HepG2 (cell line): Measurements from ENCODE around the gene COL2A1. TPM values are rescaled to one million over a fixed set of nuclear protein-coding genes. Genes with fewer than 3 reads are reported as not detected.
A peak's percentile ranks its signal among the peaks of the same experiment; 100 is the strongest.

ENCODE experiments used
- ATAC-seq: fragments of 200-7000 bp; cut with Tn5 transposase; 3 replicates; pipeline ENCODE4 v1.9.1; 2020; ENCODE audit warnings: mild to moderate bottlenecking, moderate library complexity
- BruUV-seq: library from RNA; stranded (reverse); fragments of 400-500 nt; replicated peaks from 2 replicates; lab custom pipeline; 2021; lab: Mats Ljungman, UMichigan
- CTCF ChIA-PET: fragments of 300-600 bp; formaldehyde crosslinking; extraction: SDS; loops from one replicate; lab custom pipeline; 2021; ENCODE audit warnings: low total read pairs, inconsistent platforms, low intra/inter-chr PET ratio; lab: Yijun Ruan, JAX
- POLR2A ChIA-PET: fragments of 350-600 bp; sonication (Branson Sonifier 250); formaldehyde crosslinking; loops from one replicate; lab custom pipeline; 2020; ENCODE audit warnings: antibody characterized with exemption, inconsistent platforms; lab: Yijun Ruan, JAX
- DNase-seq: peaks from one replicate; pipeline ENCODE4 v3.0.0-alpha.2; 2015; ENCODE audit warnings: low spot score
- FAIRE-seq: peaks from 3 replicates; lab custom pipeline; 2011; peaks lifted over from hg19 to GRCh38; lab: Jason Lieb, UNC
- H2AFZ ChIP-seq: one replicate; pipeline ENCODE4 v1.6.1; 2011; ENCODE audit warnings: low read length, inconsistent platforms
- H3K27ac ChIP-seq: fragments of 300-600 bp; 3 replicates; pipeline ENCODE4 v1.8.0; 2011; ENCODE audit warnings: mixed run types, mild to moderate bottlenecking, mixed read lengths, low read length, inconsistent platforms; ENCODE audit not compliant: insufficient read depth; ENCODE audit errors: extremely low read length
- H3K27me3 ChIP-seq, 2 experiments: fragments of 200-600 bp in 1 of 2; 2 replicates in 1 of 2; 3 replicates in 1 of 2; pipeline versions ENCODE4 v1.6.0 to v1.8.0; 2011; ENCODE audit warnings: low read length in 2 of 2, mild to moderate bottlenecking in 2 of 2, moderate library complexity in 2 of 2, inconsistent platforms in 1 of 2; ENCODE audit not compliant: insufficient read depth in 2 of 2, control insufficient read depth in 1 of 2
- H3K36me3 ChIP-seq, 2 experiments: fragments of 200-600 bp in 1 of 2; replicated peaks in 1 of 2; 2 replicates in 1 of 2; 3 replicates in 1 of 2; pipeline versions ENCODE4 v1.5.1 to v1.8.0; 2011; ENCODE audit warnings: low read length in 2 of 2, inconsistent platforms in 1 of 2; ENCODE audit not compliant: insufficient read depth in 2 of 2, control insufficient read depth in 1 of 2
- H3K4me1 ChIP-seq: 2 replicates; pipeline ENCODE4 v1.5.1; 2012; ENCODE audit warnings: low read length, inconsistent platforms; ENCODE audit not compliant: insufficient read depth
- H3K4me2 ChIP-seq: 2 replicates; pipeline ENCODE4 v1.6.0; 2011; ENCODE audit warnings: low read depth, low read length, inconsistent platforms
- H3K4me3 ChIP-seq, 3 experiments: fragments of 200-600 bp in 1 of 3; sonication (generic), shearing (Covaris generic) in 1 of 3; replicated peaks in 1 of 3; 2 replicates each; pipeline ENCODE4 v1.5.1; 2011 to 2016; ENCODE audit warnings: low read length in 3 of 3, inconsistent platforms in 2 of 3, low read depth in 2 of 3, mild to moderate bottlenecking in 2 of 3, control low read depth in 1 of 3, mixed read lengths in 1 of 3; ENCODE audit not compliant: insufficient read depth in 1 of 3
- H3K79me2 ChIP-seq: one replicate; pipeline ENCODE4 v1.6.1; 2011; ENCODE audit warnings: low read length, inconsistent platforms; ENCODE audit not compliant: insufficient read depth
- H3K9ac ChIP-seq: 2 replicates; pipeline ENCODE4 v1.6.0; 2011; ENCODE audit warnings: mild to moderate bottlenecking, low read depth, low read length, inconsistent platforms; ENCODE audit not compliant: insufficient read depth
- H3K9me3 ChIP-seq: 2 replicates; pipeline ENCODE4 v1.5.1; 2012; ENCODE audit warnings: mild to moderate bottlenecking, low read length
- H4K20me1 ChIP-seq: 2 replicates; pipeline ENCODE4 v1.6.0; 2011; ENCODE audit warnings: inconsistent platforms, mild to moderate bottlenecking, low read length, moderate library complexity; ENCODE audit not compliant: insufficient read depth
- BRCA1 ChIP-seq: sonication (generic); formaldehyde crosslinking; IDR thresholded peaks from 2 replicates; pipeline ENCODE4 v1.4.0; 2020; ENCODE audit warnings: missing genetic modification reagents
- DDIT3 ChIP-seq: sonication (generic); formaldehyde crosslinking; IDR thresholded peaks from 2 replicates; pipeline ENCODE4 v1.4.0; 2020; ENCODE audit warnings: mild to moderate bottlenecking, missing genetic modification reagents
- ESRRA ChIP-seq: sonication (generic); formaldehyde crosslinking; IDR thresholded peaks from 2 replicates; pipeline ENCODE4 v1.5.1; 2020; ENCODE audit warnings: mild to moderate bottlenecking, low read depth, missing genetic modification reagents
- FUBP1 ChIP-seq: sonication (generic); formaldehyde crosslinking; IDR thresholded peaks from 2 replicates; pipeline ENCODE4 v1.5.1; 2020; ENCODE audit warnings: missing genetic modification reagents, mild to moderate bottlenecking, borderline replicate concordance
- HMGXB3 ChIP-seq: sonication (generic); formaldehyde crosslinking; IDR thresholded peaks from 2 replicates; pipeline ENCODE4 v1.4.0; 2020; ENCODE audit warnings: missing genetic modification reagents, borderline replicate concordance
- KDM1A ChIP-seq: IDR thresholded peaks from 2 replicates; pipeline ENCODE4 v1.6.1; 2016; ENCODE audit warnings: missing compliant biosample characterization
- NR2C2 ChIP-seq: sonication (generic); formaldehyde crosslinking; IDR thresholded peaks from 2 replicates; pipeline ENCODE4 v1.4.0; 2020; ENCODE audit warnings: missing genetic modification reagents, mild to moderate bottlenecking, moderate library complexity, borderline replicate concordance
- NR3C1 ChIP-seq: sonication (generic); formaldehyde crosslinking; IDR thresholded peaks from 2 replicates; pipeline ENCODE4 v1.4.0; 2020; ENCODE audit warnings: missing genetic modification reagents
- POGZ ChIP-seq: sonication (generic); formaldehyde crosslinking; IDR thresholded peaks from 2 replicates; pipeline ENCODE4 v1.4.0; 2020; ENCODE audit warnings: mild to moderate bottlenecking, missing genetic modification reagents
- RBFOX2 ChIP-seq: fragments of 200-400 bp; formaldehyde crosslinking; IDR thresholded peaks from 2 replicates; pipeline ENCODE4 v1.6.1; 2017; ENCODE audit warnings: low read depth, mild to moderate bottlenecking, low read length
- RXRB ChIP-seq: IDR thresholded peaks from 2 replicates; pipeline ENCODE4 v1.6.1; 2016; ENCODE audit warnings: borderline replicate concordance, missing genetic modification reagents, missing compliant biosample characterization
- SP140L ChIP-seq: sonication (generic); formaldehyde crosslinking; IDR thresholded peaks from 2 replicates; pipeline ENCODE4 v1.4.0; 2020; ENCODE audit warnings: missing genetic modification reagents, borderline replicate concordance
- XBP1 ChIP-seq: sonication (generic); formaldehyde crosslinking; IDR thresholded peaks from 2 replicates; pipeline ENCODE4 v1.5.0; 2020; ENCODE audit warnings: missing genetic modification reagents
- ZNF296 ChIP-seq: sonication (generic); formaldehyde crosslinking; conservative IDR thresholded peaks from 2 replicates; pipeline ENCODE4 v1.5.0; 2020; ENCODE audit warnings: mild to moderate bottlenecking, missing genetic modification reagents
- ZNF30 ChIP-seq: sonication (generic); formaldehyde crosslinking; IDR thresholded peaks from 2 replicates; pipeline ENCODE4 v1.5.0; 2020; ENCODE audit warnings: mild to moderate bottlenecking, missing genetic modification reagents
- ZNF432 ChIP-seq: sonication (generic); formaldehyde crosslinking; IDR thresholded peaks from 2 replicates; pipeline ENCODE4 v1.5.0; 2020; ENCODE audit warnings: missing genetic modification reagents, mild to moderate bottlenecking, borderline replicate concordance
- ZNF546 ChIP-seq: sonication (generic); formaldehyde crosslinking; conservative IDR thresholded peaks from 2 replicates; pipeline ENCODE4 v1.8.1; 2023; ENCODE audit warnings: mild to moderate bottlenecking, missing genetic modification reagents
- ZNF569 ChIP-seq: sonication (generic); formaldehyde crosslinking; IDR thresholded peaks from 2 replicates; pipeline ENCODE4 v1.5.0; 2020; ENCODE audit warnings: mild to moderate bottlenecking, missing genetic modification reagents, moderate library complexity, borderline replicate concordance
- WGBS: methylation state at CpG from one replicate; pipeline ENCODE4 v1.1.6; 2017; ENCODE audit warnings: low lambda C conversion rate; 5-methylcytosine and 5-hydroxymethylcytosine counted together
- in situ Hi-C: cut with HindIII; loops from 2 replicates; pipeline ENCODE4 v1.10.0; 2017; ENCODE audit warnings: low pct_unique_long_range_greater_than_20kb; ENCODE audit not compliant: extremely low pct_ligation_motif_present
- intact Hi-C: fragments of 100-400 bp; cut with micrococcal nuclease; formaldehyde crosslinking; loops from one replicate; pipeline ENCODE4 v1.10.0; 2022; ENCODE audit not compliant: unreplicated experiment
- polyA plus RNA-seq, 8 experiments: library from polyadenylated mRNA; depleted of rRNA in 3 of 8; stranded (reverse) in 7 of 8; unstranded in 1 of 8; fragments of >200 nt; fragmentation: Illumina TruSeq in 4 of 8; extraction: Trizol in 4 of 8; gene quantifications; 2 replicates each; pipeline versions ENCODE4 v1.2.1 to v1.2.3, GENCODE V29; 2011 to 2016; ENCODE audit warnings: low read depth in 4 of 8, missing spikeins in 1 of 8, mixed read lengths in 1 of 8; ENCODE audit not compliant: insufficient read depth in 1 of 8
- total RNA-seq, 5 experiments: library from RNA; depleted of rRNA; stranded (reverse); fragments of >200 nt; fragmentation: Illumina TruSeq; extraction: Trizol; gene quantifications; 2 replicates each; pipeline ENCODE4 v1.2.3, GENCODE V29; 2016; ENCODE audit warnings: low read depth in 1 of 5

Gene COL2A1
- total and polyA plus RNA-seq, 2 of the 13 experiments (the other 11 are each of a cell fraction or from before 2014, with no cell fraction given), result 7.4 to 38.3 TPM

GRCh38 chr12:47947341-47947740, 56.9 kb downstream of the COL2A1 start:
- Histone ChIP-seq H3K9ac (no peak overlapping the region), H3K4me1 (peaks cover 65% of the 10 kb centered on the region), H3K36me3 (no peaks in the 10 kb centered on the region), H3K27me3 (peaks cover 1 to 13% of the 10 kb centered on the region in 2 experiments; a peak in 4 of 5 replicates), H3K27ac (no peak overlapping the region), H2AFZ (no peak overlapping the region), H3K4me2 (peak overlapping the region; percentile 78; the same call in 1 of the 2 replicates), H3K9me3 (no peaks in the 10 kb centered on the region), H3K4me3 (no peak overlapping the region), H3K79me2 (no peaks in the 10 kb centered on the region), H4K20me1 (no peaks in the 10 kb centered on the region)
- FAIRE-seq (no peak), ATAC-seq (no peak), DNase-seq (no peak)
- ChIA-PET CTCF (interaction anchor here (0.8 to 3.8 kb wide), 2 partner anchors 47 kb away, joined by 3 to 30 read pairs; no protein-coding TSS in a partner anchor), POLR2A (interaction anchor here (0.9 kb wide), 1 partner anchor 210 kb away, joined by 3 read pairs; the partner anchor contains the start of gene ASB8)
- BruUV-seq, result no TSS peak
- TF ChIP-seq POGZ (CRISPR knock-in tag) (no peak), NR2C2 (no peak), DDIT3 (no peak), FUBP1 (no peak), ESRRA (CRISPR knock-in tag) (no peak), RBFOX2 (no peak), XBP1 (CRISPR knock-in tag) (no peak), NR3C1 (no peak), ZNF30 (no peak), SP140L (CRISPR knock-in tag) (no peak), ZNF432 (CRISPR knock-in tag) (no peak), HMGXB3 (CRISPR knock-in tag) (no peak), KDM1A (no peak), ZNF296 (no peak), ZNF569 (CRISPR knock-in tag) (no peak), BRCA1 (CRISPR knock-in tag) (no peak), ZNF546 (CRISPR knock-in tag) (no peak), RXRB (CRISPR knock-in tag) (no peak)
- intact Hi-C loops, result loop anchor here (10.0 kb wide), 1 partner anchor 217 kb away; no protein-coding TSS in a partner anchor
- 59% methylated on average over 12 of the region's 12 CpGs for WGBS
- in situ Hi-C loops, result loop anchor here (10.0 kb wide), 1 partner anchor 217 kb away; no protein-coding TSS in a partner anchor
